CD4-positive, alpha-beta T cell (primary cell): ENCODE results near the gene ATP5PD. TPM values are rescaled to one million over a fixed set of nuclear protein-coding genes. Genes with fewer than 3 reads are reported as not detected.

Source experiments
- ATAC-seq: fragments of 200-7000 bp; cut with Tn5 transposase; one replicate; pipeline ENCODE4 v1.10.0; 2022; ENCODE audit warnings: mild to moderate bottlenecking; ENCODE audit not compliant: poor library complexity
- CTCF ChIA-PET: fragments of 350-600 bp; sonication (Branson Sonifier 250); formaldehyde crosslinking; loops from one replicate; lab custom pipeline; 2021; ENCODE audit warnings: antibody characterized with exemption, inconsistent platforms; lab: Charles Lee
- POLR2A ChIA-PET: fragments of 350-600 bp; sonication (Branson Sonifier 250); formaldehyde crosslinking; loops from one replicate; lab custom pipeline; 2021; ENCODE audit warnings: antibody characterized with exemption, inconsistent platforms; lab: Charles Lee
- DNase-seq, 14 experiments: peaks; one replicate each; pipeline ENCODE4 v3.0.0-alpha.2; 2013 to 2020; ENCODE audit warnings: mixed read lengths in 2 of 14
- H3K27ac ChIP-seq, 2 donors: one replicate each; pipeline versions ENCODE4 v1.5.1 to v1.7.0; 2013; ENCODE audit warnings: low read length in 2 of 2, low read depth in 1 of 2, mild to moderate bottlenecking in 1 of 2
- H3K27me3 ChIP-seq, 2 experiments: 1 replicate in 1 of 2; 2 replicates in 1 of 2; pipeline versions ENCODE4 v1.6.1 to v1.7.0; 2013; ENCODE audit warnings: low read length in 2 of 2, control low read depth in 1 of 2, mild to moderate bottlenecking in 1 of 2, moderate library complexity in 1 of 2; ENCODE audit not compliant: insufficient read depth in 2 of 2, control insufficient read depth in 1 of 2
- H3K36me3 ChIP-seq: one replicate; pipeline ENCODE4 v1.6.1; 2013; ENCODE audit warnings: low read length, control low read depth; ENCODE audit not compliant: insufficient read depth
- H3K4me1 ChIP-seq: one replicate; pipeline ENCODE4 v1.6.1; 2013; ENCODE audit warnings: low read length, control low read depth; ENCODE audit not compliant: insufficient read depth
- H3K4me3 ChIP-seq: one replicate; pipeline ENCODE4 v1.5.1; 2013; ENCODE audit warnings: mild to moderate bottlenecking, low read length, moderate library complexity
- H3K9me3 ChIP-seq, 2 experiments: 1 replicate in 1 of 2; 2 replicates in 1 of 2; pipeline versions ENCODE4 v1.6.1 to v1.7.0; 2013; ENCODE audit warnings: low read length in 2 of 2, mild to moderate bottlenecking in 2 of 2, control low read depth in 1 of 2, moderate library complexity in 1 of 2; ENCODE audit not compliant: control insufficient read depth in 1 of 2, insufficient read depth in 1 of 2
- H3K27ac Mint-ChIP-seq: one replicate; pipeline ENCODE4 v1.8.0; 2020; ENCODE audit warnings: mixed read lengths
- H3K27me3 Mint-ChIP-seq: one replicate; pipeline ENCODE4 v1.8.0; 2021; ENCODE audit warnings: mixed read lengths
- H3K36me3 Mint-ChIP-seq: one replicate; pipeline ENCODE4 v1.8.0; 2021; ENCODE audit warnings: low read depth, mixed read lengths
- H3K4me1 Mint-ChIP-seq: one replicate; pipeline ENCODE4 v1.8.0; 2021; ENCODE audit warnings: low read depth, mixed read lengths
- H3K4me3 Mint-ChIP-seq: one replicate; pipeline ENCODE4 v1.8.0; 2020; ENCODE audit warnings: mild to moderate bottlenecking, mixed read lengths
- H3K9me3 Mint-ChIP-seq: one replicate; pipeline ENCODE4 v1.8.0; 2020; ENCODE audit warnings: mixed read lengths
- intact Hi-C, 2 experiments: fragments of 100-400 bp; cut with DNase I in 1 of 2; cut with micrococcal nuclease in 1 of 2; formaldehyde crosslinking; loops; one replicate each; pipeline versions ENCODE4 v1.15.1 to v1.9.0; 2023 to 2025; cut with DNase I, micrococcal nuclease
- total RNA-seq, 174 experiments: library from RNA in 2 of 174; stranded (reverse) in 2 of 174; gene quantifications; one replicate each; pipeline ENCODE4 v1.2.3 and lab custom pipeline; 2021 to 2026
- TF ChIP-seq, protein P1 (sequence below): fragments of 200-600 bp; IDR thresholded peaks from one replicate; pipeline ENCODE4 v1.8.0; 2022; ENCODE audit warnings: antibody characterized with exemption, mild to moderate bottlenecking

Gene ATP5PD
- total RNA-seq, 2 experiments from 2014 or later = 98.5 to 112 TPM

- ATAC-seq = no peak
- Mint-ChIP-seq H3K4me3 (peak overlapping the region; percentile 50), H3K27ac (peak overlapping the region; percentile 50), H3K9me3 (no peaks in the 10 kb centered on the region), H3K4me1 (peaks cover 30% of the 10 kb centered on the region), H3K27me3 (no peaks in the 10 kb centered on the region), H3K36me3 (peaks cover 4% of the 10 kb centered on the region)
- intact Hi-C loops = loop anchor here in 1 of 2 experiments (10.0 kb wide), 1 partner anchor 45 kb away; no protein-coding TSS in a partner anchor
- peak in 3 of 14 experiments; percentile 19 to 42 (median 36) for DNase-seq
- Histone ChIP-seq H3K36me3 (peaks cover 2% of the 10 kb centered on the region), H3K27me3 (no peaks in the 10 kb centered on the region), H3K4me3 (no peak overlapping the region), H3K4me1 (peaks cover 31% of the 10 kb centered on the region), H3K27ac (no peak overlapping the region), H3K9me3 (no peaks in the 10 kb centered on the region)
- ChIA-PET CTCF (interaction anchor here (1.2 to 1.4 kb wide), 2 partner anchors 61 to 132 kb away, joined by 3 to 4 read pairs; no protein-coding TSS in a partner anchor), POLR2A (interaction anchor here (0.6 to 2.7 kb wide), 6 partner anchors 9 to 1304 kb away, joined by 3 to 13 read pairs (median 4); partner anchors contain the start of genes ARMC7 and NT5C)
- TF ChIP-seq, protein P1, sequence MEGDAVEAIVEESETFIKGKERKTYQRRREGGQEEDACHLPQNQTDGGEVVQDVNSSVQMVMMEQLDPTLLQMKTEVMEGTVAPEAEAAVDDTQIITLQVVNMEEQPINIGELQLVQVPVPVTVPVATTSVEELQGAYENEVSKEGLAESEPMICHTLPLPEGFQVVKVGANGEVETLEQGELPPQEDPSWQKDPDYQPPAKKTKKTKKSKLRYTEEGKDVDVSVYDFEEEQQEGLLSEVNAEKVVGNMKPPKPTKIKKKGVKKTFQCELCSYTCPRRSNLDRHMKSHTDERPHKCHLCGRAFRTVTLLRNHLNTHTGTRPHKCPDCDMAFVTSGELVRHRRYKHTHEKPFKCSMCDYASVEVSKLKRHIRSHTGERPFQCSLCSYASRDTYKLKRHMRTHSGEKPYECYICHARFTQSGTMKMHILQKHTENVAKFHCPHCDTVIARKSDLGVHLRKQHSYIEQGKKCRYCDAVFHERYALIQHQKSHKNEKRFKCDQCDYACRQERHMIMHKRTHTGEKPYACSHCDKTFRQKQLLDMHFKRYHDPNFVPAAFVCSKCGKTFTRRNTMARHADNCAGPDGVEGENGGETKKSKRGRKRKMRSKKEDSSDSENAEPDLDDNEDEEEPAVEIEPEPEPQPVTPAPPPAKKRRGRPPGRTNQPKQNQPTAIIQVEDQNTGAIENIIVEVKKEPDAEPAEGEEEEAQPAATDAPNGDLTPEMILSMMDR = peak; percentile 23
Observed at GRCh38 chr17:75069783-75070182, 23.0 kb upstream of the ATP5PD start.

DNA sequence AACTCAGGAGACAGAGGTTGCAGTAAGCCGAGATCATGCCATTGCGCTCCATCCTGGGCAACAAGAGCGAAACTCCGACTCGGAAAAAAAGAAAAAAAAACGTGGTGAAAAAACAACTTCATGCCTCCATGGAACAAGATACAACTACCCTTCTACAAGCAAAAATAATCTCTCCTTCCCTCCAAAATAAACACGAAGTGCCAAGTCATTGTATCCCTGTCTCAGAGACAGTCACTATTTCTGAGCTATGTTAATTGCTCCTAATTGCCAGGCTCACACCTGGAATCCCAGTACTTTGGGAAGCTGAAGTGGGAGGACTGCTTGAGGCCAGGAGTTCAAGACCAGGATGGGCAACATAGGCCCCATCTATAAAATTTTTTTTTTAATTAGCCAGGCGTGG is 22.0 kb upstream of the ATP5PD start:
- ChIA-PET POLR2A (interaction anchor here (1.6 to 3.8 kb wide), 3 partner anchors 9 to 63 kb away, joined by 11 to 16 read pairs (median 13); partner anchors contain the start of gene NT5C), CTCF (interaction anchor here (1.2 kb wide), 1 partner anchor 62 kb away, joined by 3 read pairs; no protein-coding TSS in a partner anchor)
- no peaks in the 10 kb centered on the region for H3K9me3 Mint-ChIP-seq
- ATAC-seq = no peak
- DNase-seq = no peak
- Histone ChIP-seq H3K4me1 (peaks cover 31% of the 10 kb centered on the region), H3K27me3 (no peaks in the 10 kb centered on the region), H3K36me3 (peaks cover 11% of the 10 kb centered on the region), H3K27ac (no peak overlapping the region), H3K4me3 (no peak overlapping the region), H3K9me3 (no peaks in the 10 kb centered on the region)
- no peaks in the 10 kb centered on the region for H3K27me3 Mint-ChIP-seq
- H3K36me3 Mint-ChIP-seq = peaks cover 14% of the 10 kb centered on the region
- intact Hi-C loops = loop anchor here in 1 of 2 experiments (10.0 kb wide), 1 partner anchor 46 kb away; no protein-coding TSS in a partner anchor
- peak overlapping the region; percentile 58 for H3K4me3 Mint-ChIP-seq
- TF ChIP-seq, protein P1 = no peak
- no peak overlapping the region for H3K27ac Mint-ChIP-seq
- peaks cover 34% of the 10 kb centered on the region for H3K4me1 Mint-ChIP-seq

GRCh38 chr17:75067856-75068255 is 21.1 kb upstream of the ATP5PD start:
- H3K36me3 Mint-ChIP-seq = peaks cover 23% of the 10 kb centered on the region
- peak overlapping the region; percentile 76 for H3K27ac Mint-ChIP-seq
- H3K27me3 Mint-ChIP-seq = no peaks in the 10 kb centered on the region
- H3K9me3 ChIP-seq = no peaks in the 10 kb centered on the region
- H3K4me1 Mint-ChIP-seq = peaks cover 34% of the 10 kb centered on the region
- H3K36me3 ChIP-seq = peaks cover 20% of the 10 kb centered on the region
- DNase-seq (peak in 6 of 14 experiments; percentile 5 to 53 (median 49)), ATAC-seq (peak; percentile 91)
- peak overlapping the region; percentile 56 for H3K4me3 Mint-ChIP-seq
- TF ChIP-seq, protein P1 = no peak
- ChIA-PET POLR2A (interaction anchor here (0.6 to 3.8 kb wide), 12 partner anchors 8 to 407 kb away, joined by 3 to 16 read pairs (median 6); partner anchors contain the start of genes ARMC7, ATP5PD, KCTD2 and MIF4GD), CTCF (interaction anchor here (0.8 kb wide), 1 partner anchor 106 kb away, joined by 4 read pairs; no protein-coding TSS in a partner anchor)
- H3K4me1 ChIP-seq = peaks cover 31% of the 10 kb centered on the region
- intact Hi-C loops = loop anchor here in 1 of 2 experiments (10.0 kb wide), 1 partner anchor 47 kb away; no protein-coding TSS in a partner anchor
- no peak overlapping the region for H3K27ac ChIP-seq
- no peaks in the 10 kb centered on the region for H3K27me3 ChIP-seq
- H3K9me3 Mint-ChIP-seq = no peaks in the 10 kb centered on the region
- no peak overlapping the region for H3K4me3 ChIP-seq
